Body of pancreas (tissue), 4 donors: ENCODE data around the gene CCDC188.

ENCODE experiments used
- POLR2A ChIP-seq, 3 donors: fragments of 450-650 bp; IDR thresholded peaks; one replicate each; pipeline ENCODE4 v1.6.1; 2016; ENCODE audit warnings: antibody characterized with exemption in 3 of 3, mild to moderate bottlenecking in 2 of 3
- TF ChIP-seq, protein P1 (sequence below), 7 experiments: fragments of 450-650 bp in 4 of 7; fragments of 200-600 bp in 3 of 7; sonication (generic) in 3 of 7; IDR thresholded peaks; one replicate each; pipeline ENCODE4 v1.5.1; 2016 to 2019; ENCODE audit warnings: antibody characterized with exemption in 7 of 7

DNA sequence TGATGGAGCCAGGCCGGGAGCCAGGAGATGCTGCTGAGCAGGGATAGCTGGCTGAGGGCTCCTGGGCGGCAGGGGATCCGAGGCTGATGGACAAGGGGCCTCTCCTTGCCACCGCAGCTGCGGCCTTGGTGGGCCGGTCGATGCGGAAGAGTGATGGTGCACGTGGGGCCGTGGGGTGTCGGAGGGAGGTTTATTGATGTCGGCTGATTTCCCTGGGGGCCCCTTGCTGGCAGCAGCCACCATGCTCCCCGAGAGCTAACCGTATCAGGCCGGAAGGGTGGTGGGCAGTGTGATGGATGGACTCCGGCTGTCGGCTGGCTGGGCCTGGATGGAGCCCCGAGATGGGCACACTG is 31.0 kb upstream of the CCDC188 start:
- TF ChIP-seq, protein P1, sequence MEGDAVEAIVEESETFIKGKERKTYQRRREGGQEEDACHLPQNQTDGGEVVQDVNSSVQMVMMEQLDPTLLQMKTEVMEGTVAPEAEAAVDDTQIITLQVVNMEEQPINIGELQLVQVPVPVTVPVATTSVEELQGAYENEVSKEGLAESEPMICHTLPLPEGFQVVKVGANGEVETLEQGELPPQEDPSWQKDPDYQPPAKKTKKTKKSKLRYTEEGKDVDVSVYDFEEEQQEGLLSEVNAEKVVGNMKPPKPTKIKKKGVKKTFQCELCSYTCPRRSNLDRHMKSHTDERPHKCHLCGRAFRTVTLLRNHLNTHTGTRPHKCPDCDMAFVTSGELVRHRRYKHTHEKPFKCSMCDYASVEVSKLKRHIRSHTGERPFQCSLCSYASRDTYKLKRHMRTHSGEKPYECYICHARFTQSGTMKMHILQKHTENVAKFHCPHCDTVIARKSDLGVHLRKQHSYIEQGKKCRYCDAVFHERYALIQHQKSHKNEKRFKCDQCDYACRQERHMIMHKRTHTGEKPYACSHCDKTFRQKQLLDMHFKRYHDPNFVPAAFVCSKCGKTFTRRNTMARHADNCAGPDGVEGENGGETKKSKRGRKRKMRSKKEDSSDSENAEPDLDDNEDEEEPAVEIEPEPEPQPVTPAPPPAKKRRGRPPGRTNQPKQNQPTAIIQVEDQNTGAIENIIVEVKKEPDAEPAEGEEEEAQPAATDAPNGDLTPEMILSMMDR (IDR thresholded peaks at IDR 0.05) = no peak
- no peak for TF ChIP-seq POLR2A (IDR thresholded peaks at IDR 0.05)
